H1 (cell line): ENCODE data around the gene ZMIZ1.

ENCODE experiments used
- CBX8 ChIP-seq: fragments of 300-800, 300-1000 bp; sonication (generic); IDR thresholded peaks from 2 replicates; pipeline ENCODE4 v1.7.1; 2016; ENCODE audit warnings: low read depth, low read length, borderline replicate concordance
- CREB1 ChIP-seq: IDR thresholded peaks from 2 replicates; pipeline ENCODE4 v1.6.1; 2012; ENCODE audit warnings: inconsistent platforms
- CTBP2 ChIP-seq: IDR thresholded peaks from 2 replicates; pipeline ENCODE4 v1.7.0; 2011; ENCODE audit warnings: borderline replicate concordance, mild to moderate bottlenecking, moderate library complexity, mixed read lengths, low read length; ENCODE audit not compliant: insufficient read depth, insufficient read length
- EP300 ChIP-seq, 2 experiments: IDR thresholded peaks; 1 replicate in 1 of 2; 2 replicates in 1 of 2; pipeline ENCODE4 v1.6.1; 2011 to 2012; ENCODE audit warnings: low read depth in 2 of 2, low read length in 2 of 2, mild to moderate bottlenecking in 2 of 2, borderline replicate concordance in 1 of 2, inconsistent platforms in 1 of 2, moderate library complexity in 1 of 2
- EZH2 ChIP-seq: fragments of 200-600 bp; sonication (generic); IDR thresholded peaks from 2 replicates; pipeline ENCODE4 v1.7.1; 2012; ENCODE audit warnings: low read depth, mild to moderate bottlenecking, moderate library complexity, low read length, inconsistent platforms; ENCODE audit not compliant: severe bottlenecking
- GTF2F1 ChIP-seq: IDR thresholded peaks from 2 replicates; pipeline ENCODE4 v1.6.1; 2012; ENCODE audit warnings: low read depth, low read length, improper control_type of control experiment, borderline replicate concordance
- JUND ChIP-seq: IDR thresholded peaks from 2 replicates; pipeline ENCODE4 v1.6.1; 2011; ENCODE audit warnings: mild to moderate bottlenecking, improper control_type of control experiment, low read length
- POLR2A ChIP-seq, 2 experiments: IDR thresholded peaks; 1 replicate in 1 of 2; 2 replicates in 1 of 2; pipeline ENCODE4 v1.6.1; 2011; ENCODE audit warnings: low read depth in 2 of 2, low read length in 2 of 2, mild to moderate bottlenecking in 2 of 2; ENCODE audit errors: control extremely low read depth in 1 of 2
- RAD21 ChIP-seq, 2 experiments: IDR thresholded peaks in 1 of 2; conservative IDR thresholded peaks in 1 of 2; 2 replicates each; pipeline ENCODE4 v1.6.1; 2011; ENCODE audit warnings: low read depth in 2 of 2, low read length in 2 of 2, improper control_type of control experiment in 1 of 2, inconsistent platforms in 1 of 2, mild to moderate bottlenecking in 1 of 2, moderate library complexity in 1 of 2
- SIN3A ChIP-seq, 2 experiments: IDR thresholded peaks in 1 of 2; conservative IDR thresholded peaks in 1 of 2; 2 replicates each; pipeline ENCODE4 v1.6.1; 2011 to 2012; ENCODE audit warnings: low read length in 2 of 2, improper control_type of control experiment in 1 of 2, low read depth in 1 of 2, mild to moderate bottlenecking in 1 of 2
- TEAD4 ChIP-seq: IDR thresholded peaks from 2 replicates; pipeline ENCODE4 v1.6.1; 2012; ENCODE audit warnings: low read depth, low read length, inconsistent platforms, mixed read lengths
- USF2 ChIP-seq: IDR thresholded peaks from 2 replicates; pipeline ENCODE4 v1.6.1; 2011; ENCODE audit warnings: low read length, improper control_type of control experiment
- TF ChIP-seq, protein P1 (sequence below), 3 experiments: IDR thresholded peaks; 1 replicate in 2 of 3; 2 replicates in 1 of 3; pipeline versions ENCODE4 v1.5.1 to v1.6.1; 2011; ENCODE audit warnings: low read length in 3 of 3, mild to moderate bottlenecking in 3 of 3, inconsistent platforms in 2 of 3, low read depth in 1 of 3, moderate library complexity in 1 of 3; ENCODE audit not compliant: insufficient read depth in 1 of 3; ENCODE audit errors: control extremely low read depth in 1 of 3

GRCh38 chr10:79168210-79168609 is 99.4 kb downstream of the ZMIZ1 start:
- TF ChIP-seq, protein P1, sequence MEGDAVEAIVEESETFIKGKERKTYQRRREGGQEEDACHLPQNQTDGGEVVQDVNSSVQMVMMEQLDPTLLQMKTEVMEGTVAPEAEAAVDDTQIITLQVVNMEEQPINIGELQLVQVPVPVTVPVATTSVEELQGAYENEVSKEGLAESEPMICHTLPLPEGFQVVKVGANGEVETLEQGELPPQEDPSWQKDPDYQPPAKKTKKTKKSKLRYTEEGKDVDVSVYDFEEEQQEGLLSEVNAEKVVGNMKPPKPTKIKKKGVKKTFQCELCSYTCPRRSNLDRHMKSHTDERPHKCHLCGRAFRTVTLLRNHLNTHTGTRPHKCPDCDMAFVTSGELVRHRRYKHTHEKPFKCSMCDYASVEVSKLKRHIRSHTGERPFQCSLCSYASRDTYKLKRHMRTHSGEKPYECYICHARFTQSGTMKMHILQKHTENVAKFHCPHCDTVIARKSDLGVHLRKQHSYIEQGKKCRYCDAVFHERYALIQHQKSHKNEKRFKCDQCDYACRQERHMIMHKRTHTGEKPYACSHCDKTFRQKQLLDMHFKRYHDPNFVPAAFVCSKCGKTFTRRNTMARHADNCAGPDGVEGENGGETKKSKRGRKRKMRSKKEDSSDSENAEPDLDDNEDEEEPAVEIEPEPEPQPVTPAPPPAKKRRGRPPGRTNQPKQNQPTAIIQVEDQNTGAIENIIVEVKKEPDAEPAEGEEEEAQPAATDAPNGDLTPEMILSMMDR (IDR thresholded peaks at IDR 0.05; ENCODE audit: control extremely low read depth in 1 of 3, insufficient read depth in 1 of 3, low read depth in 1 of 3, low read length in 3 of 3), result no peak
- TF ChIP-seq TEAD4 (no peak), USF2 (no peak), EP300 (IDR thresholded peaks at IDR 0.05; ENCODE audit: borderline replicate concordance in 1 of 2, low read depth in 2 of 2, low read length in 2 of 2) (no peak), POLR2A (IDR thresholded peaks at IDR 0.05; ENCODE audit: control extremely low read depth in 1 of 2, low read depth in 2 of 2, low read length in 2 of 2) (no peak), SIN3A (conservative IDR thresholded peaks at IDR 0.05 in 1 of 2, IDR thresholded peaks at IDR 0.05 in 1 of 2; ENCODE audit: low read depth in 1 of 2, low read length in 2 of 2) (no peak), GTF2F1 (no peak), RAD21 (IDR thresholded peaks at IDR 0.05 in 1 of 2, conservative IDR thresholded peaks at IDR 0.05 in 1 of 2; ENCODE audit: low read depth in 2 of 2, low read length in 2 of 2) (no peak), EZH2 (no peak), CREB1 (no peak), CTBP2 (no peak), JUND (no peak), CBX8 (no peak)
